HEK293 (cell line): ENCODE measurements around the gene PLGRKT.

Experiments
- BCL11A ChIP-seq: fragments of 450-650 bp; formaldehyde crosslinking; IDR thresholded peaks from 2 replicates; pipeline ENCODE4 v1.5.1; 2016; ENCODE audit warnings: low read depth, missing biosample characterization, missing genetic modification characterization
- YY1 ChIP-seq: fragments of 450-650 bp; formaldehyde crosslinking; IDR thresholded peaks from 2 replicates; pipeline ENCODE4 v1.5.1; 2018; ENCODE audit warnings: missing biosample characterization, missing genetic modification characterization
- ZFP41 ChIP-seq: fragments of 450-650 bp; formaldehyde crosslinking; IDR thresholded peaks from 2 replicates; pipeline ENCODE4 v1.5.1; 2016; ENCODE audit warnings: missing biosample characterization, missing genetic modification characterization, borderline replicate concordance
- ZNF239 ChIP-seq: fragments of 450-650 bp; formaldehyde crosslinking; IDR thresholded peaks from 2 replicates; pipeline ENCODE4 v1.5.1; 2016; ENCODE audit warnings: missing biosample characterization, missing genetic modification characterization
- ZNF394 ChIP-seq: fragments of 450-650 bp; formaldehyde crosslinking; IDR thresholded peaks from 2 replicates; pipeline ENCODE4 v1.5.1; 2016; ENCODE audit warnings: missing biosample characterization, missing genetic modification characterization, mild to moderate bottlenecking, moderate library complexity, borderline replicate concordance
- ZNF629 ChIP-seq: fragments of 450-650 bp; formaldehyde crosslinking; IDR thresholded peaks from 2 replicates; pipeline ENCODE4 v1.5.1; 2017; ENCODE audit warnings: missing biosample characterization, missing genetic modification characterization
- TF ChIP-seq, protein P1 (sequence below): fragments of 450-650 bp; formaldehyde crosslinking; IDR thresholded peaks from 2 replicates; pipeline ENCODE4 v1.5.1; 2017; ENCODE audit warnings: missing biosample characterization, mild to moderate bottlenecking, missing genetic modification characterization, moderate library complexity
- TF ChIP-seq, protein P2 (sequence below): fragments of 450-650 bp; formaldehyde crosslinking; optimal IDR thresholded peaks from 2 replicates; pipeline ENCODE3; 2016; ENCODE audit warnings: missing biosample characterization, mild to moderate bottlenecking, missing genetic modification characterization
- TF ChIP-seq, protein P3 (sequence below): fragments of 450-650 bp; formaldehyde crosslinking; IDR thresholded peaks from 2 replicates; pipeline ENCODE4 v1.5.1; 2016; ENCODE audit warnings: missing biosample characterization, missing genetic modification characterization

DNA sequence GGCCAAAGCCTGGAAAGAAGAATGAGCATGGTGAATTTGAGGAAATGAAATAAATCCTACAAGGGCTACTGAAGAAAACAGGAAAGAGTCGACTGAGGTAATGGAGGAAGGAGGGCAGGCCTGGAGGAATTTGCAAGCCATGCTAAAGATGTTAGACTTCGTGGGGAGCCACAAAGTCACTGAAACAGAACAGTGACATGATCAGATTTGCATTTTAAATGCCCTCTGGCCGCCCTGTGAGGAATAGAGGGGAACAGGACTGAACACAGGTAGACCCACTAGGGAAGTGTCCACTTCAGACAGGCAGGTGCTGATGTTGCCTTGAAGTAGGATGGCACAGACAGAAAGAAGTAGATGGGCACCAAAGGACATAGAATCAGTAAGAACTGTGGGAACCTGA is 55.2 kb downstream of the PLGRKT start:
- TF ChIP-seq ZFP41 (tag by site-specific recombination) (no peak), YY1 (tag by site-specific recombination) (no peak), ZNF239 (tag by site-specific recombination) (no peak), ZNF629 (tag by site-specific recombination) (no peak), BCL11A (tag by site-specific recombination) (no peak), ZNF394 (tag by site-specific recombination) (no peak)
- TF ChIP-seq, protein P1, sequence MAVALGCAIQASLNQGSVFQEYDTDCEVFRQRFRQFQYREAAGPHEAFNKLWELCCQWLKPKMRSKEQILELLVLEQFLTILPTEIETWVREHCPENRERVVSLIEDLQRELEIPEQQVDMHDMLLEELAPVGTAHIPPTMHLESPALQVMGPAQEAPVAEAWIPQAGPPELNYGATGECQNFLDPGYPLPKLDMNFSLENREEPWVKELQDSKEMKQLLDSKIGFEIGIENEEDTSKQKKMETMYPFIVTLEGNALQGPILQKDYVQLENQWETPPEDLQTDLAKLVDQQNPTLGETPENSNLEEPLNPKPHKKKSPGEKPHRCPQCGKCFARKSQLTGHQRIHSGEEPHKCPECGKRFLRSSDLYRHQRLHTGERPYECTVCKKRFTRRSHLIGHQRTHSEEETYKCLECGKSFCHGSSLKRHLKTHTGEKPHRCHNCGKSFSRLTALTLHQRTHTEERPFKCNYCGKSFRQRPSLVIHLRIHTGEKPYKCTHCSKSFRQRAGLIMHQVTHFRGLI (tag by site-specific recombination), result no peak
- TF ChIP-seq, protein P2, sequence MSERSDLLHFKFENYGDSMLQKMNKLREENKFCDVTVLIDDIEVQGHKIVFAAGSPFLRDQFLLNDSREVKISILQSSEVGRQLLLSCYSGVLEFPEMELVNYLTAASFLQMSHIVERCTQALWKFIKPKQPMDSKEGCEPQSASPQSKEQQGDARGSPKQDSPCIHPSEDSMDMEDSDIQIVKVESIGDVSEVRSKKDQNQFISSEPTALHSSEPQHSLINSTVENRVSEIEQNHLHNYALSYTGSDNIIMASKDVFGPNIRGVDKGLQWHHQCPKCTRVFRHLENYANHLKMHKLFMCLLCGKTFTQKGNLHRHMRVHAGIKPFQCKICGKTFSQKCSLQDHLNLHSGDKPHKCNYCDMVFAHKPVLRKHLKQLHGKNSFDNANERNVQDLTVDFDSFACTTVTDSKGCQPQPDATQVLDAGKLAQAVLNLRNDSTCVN (tag by site-specific recombination), result no peak
- TF ChIP-seq, protein P3, sequence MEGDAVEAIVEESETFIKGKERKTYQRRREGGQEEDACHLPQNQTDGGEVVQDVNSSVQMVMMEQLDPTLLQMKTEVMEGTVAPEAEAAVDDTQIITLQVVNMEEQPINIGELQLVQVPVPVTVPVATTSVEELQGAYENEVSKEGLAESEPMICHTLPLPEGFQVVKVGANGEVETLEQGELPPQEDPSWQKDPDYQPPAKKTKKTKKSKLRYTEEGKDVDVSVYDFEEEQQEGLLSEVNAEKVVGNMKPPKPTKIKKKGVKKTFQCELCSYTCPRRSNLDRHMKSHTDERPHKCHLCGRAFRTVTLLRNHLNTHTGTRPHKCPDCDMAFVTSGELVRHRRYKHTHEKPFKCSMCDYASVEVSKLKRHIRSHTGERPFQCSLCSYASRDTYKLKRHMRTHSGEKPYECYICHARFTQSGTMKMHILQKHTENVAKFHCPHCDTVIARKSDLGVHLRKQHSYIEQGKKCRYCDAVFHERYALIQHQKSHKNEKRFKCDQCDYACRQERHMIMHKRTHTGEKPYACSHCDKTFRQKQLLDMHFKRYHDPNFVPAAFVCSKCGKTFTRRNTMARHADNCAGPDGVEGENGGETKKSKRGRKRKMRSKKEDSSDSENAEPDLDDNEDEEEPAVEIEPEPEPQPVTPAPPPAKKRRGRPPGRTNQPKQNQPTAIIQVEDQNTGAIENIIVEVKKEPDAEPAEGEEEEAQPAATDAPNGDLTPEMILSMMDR, result no peak
